ENCODE measurements around the gene UBE2F. TPM values are rescaled to one million over a fixed set of nuclear protein-coding genes. Genes with fewer than 3 reads are reported as not detected.

The UBE2F gene
- total RNA-seq, 1 experiment from 2014 or later: 62.1 TPM

- Mint-ChIP-seq H3K9me3 (no peaks in the 10 kb centered on the region; a peak in 1 of 5 replicates), H3K27ac (peak overlapping the region; percentile 93 to 98 (median 97)), H3K36me3 (ENCODE audit: insufficient read depth in 1 of 3, low read depth in 3 of 3) (peaks cover 22 to 33% (median 29%) of the 10 kb centered on the region in 3 experiments), H3K27me3 (ENCODE audit: low read depth) (peaks cover 5% of the 10 kb centered on the region; the same call in 1 of the 2 replicates), H3K4me3 (peak overlapping the region; percentile 88 to 93), H3K4me1 (peaks cover 27 to 34% of the 10 kb centered on the region in 2 experiments)
- no peak for TF ChIP-seq CTCF (conservative IDR thresholded peaks at IDR 0.05)
- H2BK20ac ChIP-seq (ENCODE audit: low read depth, low read length, poor library complexity, severe bottlenecking): no peak overlapping the region
- no peak overlapping the region for H3K4ac ChIP-seq (ENCODE audit: low read depth, low read length)
- H2BK15ac ChIP-seq (ENCODE audit: low read depth, low read length): no peak overlapping the region
- no peak overlapping the region for H4K8ac ChIP-seq (replicated peaks; ENCODE audit: insufficient read length, low read depth, low read length)
- H3K18ac ChIP-seq (ENCODE audit: insufficient read length, low read depth, low read length): peak overlapping the region; percentile 15
- H3K23ac ChIP-seq (ENCODE audit: insufficient read length, low read depth, low read length): no peak overlapping the region
- H4K20me1 ChIP-seq (ENCODE audit: control insufficient read depth, insufficient read depth, insufficient read length): no peaks in the 10 kb centered on the region
- peak overlapping the region; percentile 83 for H3K14ac ChIP-seq (ENCODE audit: insufficient read depth, low read length)
- peak overlapping the region; percentile 73 for H3K9ac ChIP-seq (ENCODE audit: extremely low read depth, insufficient read length, low read length)
- no peak overlapping the region for H3K56ac ChIP-seq (ENCODE audit: insufficient read length, low read depth, low read length)
- H3K79me1 ChIP-seq (ENCODE audit: insufficient read depth, low read depth, low read length, poor library complexity, severe bottlenecking): peaks cover 7% of the 10 kb centered on the region
- no peak overlapping the region for H2AFZ ChIP-seq (ENCODE audit: low read length)
- H2AK5ac ChIP-seq (ENCODE audit: insufficient read length, low read length): no peak overlapping the region
- H3K9me3 ChIP-seq (ENCODE audit: control insufficient read depth, low read depth, low read length): no peaks in the 10 kb centered on the region
- peaks cover 9% of the 10 kb centered on the region for H3K23me2 ChIP-seq (ENCODE audit: insufficient read length, low read depth, low read length, poor library complexity, severe bottlenecking)
- no peak overlapping the region for H2BK12ac ChIP-seq (ENCODE audit: insufficient read length, low read depth, low read length)
- no peak overlapping the region for H4K91ac ChIP-seq (ENCODE audit: insufficient read length, low read depth, low read length)
- no peak overlapping the region for H3K27ac ChIP-seq (ENCODE audit: insufficient read length, low read depth, low read length)
- no CpG with 5 or more reads among the region's 29 CpGs for WGBS (ENCODE audit: extremely low coverage, insufficient read length, low lambda C conversion rate)
- H3K4me2 ChIP-seq (ENCODE audit: insufficient read depth, insufficient read length, low read length): peak overlapping the region; percentile 91
- peaks cover 2% of the 10 kb centered on the region; the same call in 1 of the 2 replicates for H3K79me2 ChIP-seq (ENCODE audit: insufficient read depth, low read length)
- H3K27me3 ChIP-seq (ENCODE audit: insufficient read depth, low read length): no peaks in the 10 kb centered on the region
- H4K5ac ChIP-seq (ENCODE audit: insufficient read length, low read depth, low read length): no peak overlapping the region
- DNase-seq: peak; percentile 67
- H3K4me1 ChIP-seq (ENCODE audit: insufficient read depth, low read length): peaks cover 6% of the 10 kb centered on the region
- no peak overlapping the region for H2BK5ac ChIP-seq (ENCODE audit: insufficient read length, low read length)
- H3T11ph ChIP-seq (ENCODE audit: low read length): no peak overlapping the region
- no peak overlapping the region for H2BK120ac ChIP-seq (ENCODE audit: low read depth, low read length, poor library complexity, severe bottlenecking)
Measured at GRCh38 chr2:238061315-238062202, 94.7 kb downstream of the UBE2F start.

Data from H9 (cell line).